Right lobe of liver (tissue), 6 donors: Measurements from ENCODE around the gene PLXND1. TPM values are rescaled to one million over a fixed set of nuclear protein-coding genes. Genes with fewer than 3 reads are reported as not detected.
A peak's percentile ranks its signal among the peaks of the same experiment; 100 is the strongest.

Experiments used
- ATAC-seq, 4 donors: fragments of 200-7000 bp; cut with Tn5 transposase; one replicate each; pipeline ENCODE4 v1.9.1; 2020; ENCODE audit warnings: mild to moderate bottlenecking in 4 of 4, moderate library complexity in 4 of 4
- DNase-seq, 3 donors: peaks; one replicate each; pipeline ENCODE4 v3.0.0-alpha.2; 2020
- H3K27ac ChIP-seq, 3 donors: fragments of 200-600 bp; one replicate each; pipeline ENCODE4 v1.8.0; 2022
- H3K27me3 ChIP-seq, 2 donors: fragments of 200-600 bp; one replicate each; pipeline ENCODE4 v1.8.0; 2022
- H3K36me3 ChIP-seq, 4 donors: fragments of 200-600 bp; sonication (generic) in 1 of 4; one replicate each; pipeline versions ENCODE4 v1.5.1 to v1.8.0; 2017 to 2022; ENCODE audit warnings: control low read depth in 1 of 4
- H3K4me1 ChIP-seq, 4 donors: fragments of 200-600 bp; sonication (generic) in 1 of 4; one replicate each; pipeline versions ENCODE4 v1.5.1 to v1.8.0; 2017 to 2022; ENCODE audit warnings: control low read depth in 1 of 4
- H3K4me3 ChIP-seq, 3 donors: fragments of 200-600 bp; one replicate each; pipeline ENCODE4 v1.8.0; 2022
- H3K9me3 ChIP-seq, 4 donors: fragments of 200-600 bp; sonication (generic) in 1 of 4; one replicate each; pipeline versions ENCODE4 v1.5.1 to v1.8.0; 2017 to 2022; ENCODE audit warnings: control low read depth in 1 of 4
- CTCF ChIP-seq, 4 donors: fragments of 200-600 bp in 3 of 4; fragments of 450-650 bp in 1 of 4; IDR thresholded peaks; one replicate each; pipeline versions ENCODE4 v1.5.1 to v1.8.0; 2016 to 2022; ENCODE audit warnings: antibody characterized with exemption in 4 of 4, mild to moderate bottlenecking in 2 of 4
- POLR2A ChIP-seq: fragments of 450-650 bp; IDR thresholded peaks from one replicate; pipeline ENCODE4 v1.6.1; 2017; ENCODE audit warnings: antibody characterized with exemption, mild to moderate bottlenecking
- WGBS: methylation state at CpG from one replicate; pipeline ENCODE4 v1.1.6; 2018; ENCODE audit warnings: low coverage, low lambda C conversion rate; ENCODE audit not compliant: insufficient coverage; ENCODE audit errors: missing lambda C conversion rate; 5-methylcytosine and 5-hydroxymethylcytosine counted together
- intact Hi-C, 2 donors: fragments of 100-400 bp; cut with DNase I; formaldehyde crosslinking; loops; one replicate each; pipeline versions ENCODE4 v1.11.2 to v1.14.1; 2022
- total RNA-seq, 6 experiments: library from RNA; depleted of rRNA in 2 of 6; stranded (reverse); fragments of >200 nt in 2 of 6; fragmentation: NEBNext Ultra II Directional in 3 of 6; extraction: Animal tissue kit (Norgen Biotek cat#: 25700) in 3 of 6; gene quantifications; one replicate each; pipeline versions ENCODE4 v1.1.0 to v1.2.4, GENCODE V29; 2016 to 2023
- donor health status: DM: no; HTN: yes; CAD: no.
- donor health status: DM: no; HTN: no; CAD: no.
- donor health status: DM: no; HTN: no; CAD: no.
- donor health status: DM: no; HTN: yes; CAD: no.
- donor health status: DM: no; HTN: yes; CAD: no.

PLXND1 gene
- total RNA-seq, 6 experiments from 2014 or later, result 27.0 to 48.8 (median 29.6) TPM

DNA sequence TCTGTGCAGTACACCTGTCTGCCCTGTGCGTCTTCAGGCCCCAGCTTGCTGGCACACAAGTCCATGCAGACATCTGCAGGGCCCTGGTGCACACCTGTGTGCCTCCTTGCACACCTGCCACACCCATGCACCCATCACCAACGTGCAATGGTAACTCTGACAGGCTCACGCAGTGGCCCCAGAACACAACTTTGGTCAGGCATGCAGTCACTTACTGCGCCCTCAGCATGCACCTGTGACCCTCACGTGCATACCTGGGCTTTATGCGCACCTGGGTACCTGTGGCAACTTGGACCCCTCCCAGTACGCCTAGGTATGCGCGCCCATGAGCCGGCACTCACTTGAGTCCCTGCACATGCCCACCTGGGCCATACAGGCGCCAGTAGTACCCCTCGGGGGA, 1.7 kb downstream of the PLXND1 start:
- intact Hi-C loops, result no loop called here
- Histone ChIP-seq H3K9me3 (no peaks in the 10 kb centered on the region), H3K27me3 (no peaks in the 10 kb centered on the region), H3K36me3 (no peaks in the 10 kb centered on the region), H3K4me3 (peak overlapping the region; percentile 48 to 66 (median 56)), H3K4me1 (peaks cover 0 to 14% (median 0%) of the 10 kb centered on the region in 4 donors), H3K27ac (peak overlapping the region in 1 of 3 donors; percentile 75)
- ATAC-seq (no peak), DNase-seq (no peak)
- no peak for TF ChIP-seq CTCF (IDR thresholded peaks at IDR 0.05)
- no peak for TF ChIP-seq POLR2A
- WGBS, result 53% methylated on average over 4 of the region's 12 CpGs

- DNase-seq, result no peak
- TF ChIP-seq POLR2A, result no peak
- H3K9me3 ChIP-seq, result no peaks in the 10 kb centered on the region
- H3K36me3 ChIP-seq, result no peaks in the 10 kb centered on the region
- no peak for ATAC-seq
- peaks cover 0 to 9% (median 0%) of the 10 kb centered on the region in 4 donors for H3K4me1 ChIP-seq
- H3K4me3 ChIP-seq, result peak overlapping the region; percentile 48 to 66 (median 56)
- intact Hi-C loops, result no loop called here
- H3K27ac ChIP-seq, result peak overlapping the region in 1 of 3 donors; percentile 75
- H3K27me3 ChIP-seq, result no peaks in the 10 kb centered on the region
- 57% methylated on average over 1 of the region's 8 CpGs for WGBS
These were observed 2.3 kb downstream of the PLXND1 start for GRCh38 chr3:129603991-129604749.

- Histone ChIP-seq H3K27me3 (no peaks in the 10 kb centered on the region), H3K36me3 (no peaks in the 10 kb centered on the region), H3K4me1 (peaks cover 0 to 6% (median 0%) of the 10 kb centered on the region in 4 donors), H3K4me3 (peak overlapping the region; percentile 48 to 66 (median 56)), H3K9me3 (no peaks in the 10 kb centered on the region), H3K27ac (peak overlapping the region in 2 of 3 donors; percentile 36 to 38)
- no peak for ATAC-seq
- no peak for TF ChIP-seq CTCF (IDR thresholded peaks at IDR 0.05)
- TF ChIP-seq POLR2A, result no peak
- 30% methylated on average over 3 of the region's 7 CpGs for WGBS
- DNase-seq, result no peak
- intact Hi-C loops, result no loop called here
These were observed 2.9 kb downstream of the PLXND1 start for GRCh38 chr3:129603561-129603942.

DNA sequence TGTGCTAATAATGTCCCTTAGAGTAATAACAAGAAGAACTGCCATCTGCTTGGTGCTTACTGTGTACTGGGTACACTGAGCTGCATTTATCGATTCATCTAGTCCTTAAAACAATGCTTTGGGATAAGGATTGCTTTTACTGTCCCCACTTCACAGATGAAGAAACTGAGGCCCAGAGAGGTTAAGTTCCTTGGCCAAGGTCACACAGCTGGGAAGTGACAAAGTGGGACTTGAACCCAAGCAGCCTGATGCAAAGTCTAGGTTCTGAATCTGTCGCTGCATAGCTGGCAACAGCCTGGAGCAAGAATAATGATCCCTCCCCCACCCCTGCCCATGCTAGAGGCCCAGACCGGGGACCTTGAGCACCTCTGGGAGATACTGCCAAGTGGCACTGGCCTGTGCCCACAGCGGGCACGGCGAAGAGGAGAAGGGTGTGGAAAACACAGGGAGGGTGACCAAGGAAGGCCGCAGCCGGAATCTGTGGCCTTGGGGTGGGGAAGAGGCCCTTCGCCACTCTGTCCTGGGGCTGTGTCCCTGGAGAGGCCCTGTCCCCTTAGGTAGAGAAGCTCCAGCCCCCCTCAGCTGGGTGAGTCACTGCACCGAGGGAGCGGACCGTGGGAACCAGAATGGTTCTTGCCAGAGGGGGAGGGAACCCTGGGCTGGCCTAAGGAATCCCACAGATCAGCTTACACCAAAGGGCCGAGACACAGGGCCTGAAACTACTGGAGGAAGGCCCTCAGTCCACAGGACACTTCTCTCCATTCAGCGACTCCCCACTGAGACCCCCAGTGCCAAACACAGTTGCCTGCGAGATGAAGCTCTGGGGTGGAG, 3.5 kb downstream of the PLXND1 start:
- H3K27me3 ChIP-seq, result no peaks in the 10 kb centered on the region
- 57% methylated on average over 8 of the region's 15 CpGs for WGBS
- no peaks in the 10 kb centered on the region for H3K36me3 ChIP-seq
- peak overlapping the region; percentile 36 to 67 (median 53) for H3K27ac ChIP-seq
- peaks cover 0 to 6% (median 0%) of the 10 kb centered on the region in 4 donors for H3K4me1 ChIP-seq
- H3K4me3 ChIP-seq, result peak overlapping the region; percentile 48 to 66 (median 56)
- TF ChIP-seq POLR2A, result no peak
- TF ChIP-seq CTCF (IDR thresholded peaks at IDR 0.05), result no peak
- H3K9me3 ChIP-seq, result no peaks in the 10 kb centered on the region
- DNase-seq (peak in 1 of 3 donors; percentile 65), ATAC-seq (peak in 3 of 4 donors; percentile 9 to 33 (median 31))
- intact Hi-C loops, result no loop called here
